GM04503 (cell line): ENCODE data around the gene GRID2.

Experiments used
- DNase-seq: peaks from one replicate; pipeline ENCODE4 v3.0.0-alpha.2; 2012; ENCODE audit warnings: low read depth

Gene GRID2

GRCh38 chr4:93809773-93810172 is 1506.0 kb downstream of the GRID2 start:
- no peak for DNase-seq

GRCh38 chr4:93810340-93810992 is 1506.7 kb downstream of the GRID2 start:
- no peak for DNase-seq

GRCh38 chr4:93813092-93813491 is 1509.3 kb downstream of the GRID2 start:
- no peak for DNase-seq

GRCh38 chr4:93814141-93814540 is 1510.4 kb downstream of the GRID2 start:
- DNase-seq = no peak

- DNase-seq = no peak
Observed at GRCh38 chr4:93814722-93815121, 1511.0 kb downstream of the GRID2 start.
